OCI-LY7 (cell line): ENCODE results near the gene BICD1. TPM values are rescaled to one million over a fixed set of nuclear protein-coding genes. Genes with fewer than 3 reads are reported as not detected.
"Not testable (repeated sequence)": the region's sequence is repeated elsewhere in the genome, so short reads cannot be mapped to it uniquely, and the experiment has no call there.

Source experiments
- BruUV-seq: library from RNA; stranded (reverse); fragments of 400-500 nt; replicated peaks from 2 replicates; lab custom pipeline; 2021; lab: Mats Ljungman, UMichigan
- CTCF ChIA-PET: fragments of 300-600 bp; sonication (Branson Sonifier 250); formaldehyde crosslinking; loops from one replicate; lab custom pipeline; 2022; ENCODE audit warnings: antibody characterized with exemption; ENCODE audit not compliant: unreplicated experiment; lab: Charles Lee
- POLR2A ChIA-PET: fragments of 300-600 bp; sonication (Branson Sonifier 250); formaldehyde crosslinking; loops from one replicate; lab custom pipeline; 2022; ENCODE audit warnings: antibody characterized with exemption; lab: Charles Lee
- DNase-seq: peaks from one replicate; pipeline ENCODE4 v3.0.0-alpha.2; 2015; ENCODE audit warnings: low spot score
- H2AFZ ChIP-seq: fragments of 200-600 bp; sonication (generic), shearing (Covaris generic); 2 replicates; pipeline ENCODE4 v1.6.1; 2014; ENCODE audit warnings: mild to moderate bottlenecking, antibody characterized with exemption, low read length, moderate library complexity
- H3K27ac ChIP-seq: fragments of 200-600 bp; sonication (generic); 2 replicates; pipeline ENCODE4 v1.5.1; 2014; ENCODE audit warnings: mixed run types, low read depth, mild to moderate bottlenecking, moderate library complexity, low read length, inconsistent platforms; ENCODE audit not compliant: poor library complexity, severe bottlenecking
- H3K36me3 ChIP-seq: fragments of 200-600 bp; sonication (generic); 2 replicates; pipeline ENCODE4 v1.6.1; 2014; ENCODE audit warnings: mild to moderate bottlenecking, antibody characterized with exemption, low read length, moderate library complexity, mixed read lengths; ENCODE audit not compliant: insufficient read depth
- H3K4me1 ChIP-seq: fragments of 200-600 bp; sonication (generic); 2 replicates; pipeline ENCODE4 v1.5.1; 2014; ENCODE audit warnings: mild to moderate bottlenecking, low read length; ENCODE audit not compliant: insufficient read depth, poor library complexity, severe bottlenecking
- H3K4me2 ChIP-seq: fragments of 200-600 bp; sonication (generic); 2 replicates; pipeline ENCODE4 v1.6.1; 2014; ENCODE audit warnings: mild to moderate bottlenecking, low read length
- H3K4me3 ChIP-seq: fragments of 200-600 bp; sonication (generic); 2 replicates; pipeline ENCODE4 v1.5.1; 2014; ENCODE audit warnings: mild to moderate bottlenecking, low read depth, low read length; ENCODE audit not compliant: poor library complexity, severe bottlenecking
- H3K79me2 ChIP-seq: fragments of 200-600 bp; sonication (generic); 2 replicates; pipeline ENCODE4 v1.6.1; 2016; ENCODE audit warnings: low read depth, mild to moderate bottlenecking, low read length, moderate library complexity, mixed read lengths; ENCODE audit not compliant: insufficient read depth
- H3K9me2 ChIP-seq: fragments of 200-600 bp; sonication (generic); 2 replicates; pipeline ENCODE4 v1.6.1; 2016; ENCODE audit warnings: mild to moderate bottlenecking, low read length, mixed read lengths; ENCODE audit not compliant: insufficient read depth
- H3K9me3 ChIP-seq: fragments of 200-600 bp; sonication (generic); 2 replicates; pipeline ENCODE4 v1.6.1; 2014; ENCODE audit warnings: mild to moderate bottlenecking, mixed run types, low read length, mixed read lengths
- H4K20me1 ChIP-seq: fragments of 200-600 bp; sonication (generic); 2 replicates; pipeline ENCODE4 v1.6.1; 2014; ENCODE audit warnings: mild to moderate bottlenecking, antibody characterized with exemption, low read length, moderate library complexity, mixed read lengths; ENCODE audit not compliant: insufficient read depth
- CTCF ChIP-seq: fragments of 200-600 bp; sonication (generic); conservative IDR thresholded peaks from 2 replicates; pipeline ENCODE4 v1.5.1; 2014; ENCODE audit warnings: mild to moderate bottlenecking, antibody characterized with exemption, low read length, moderate library complexity, mixed read lengths
- EZH2phosphoT487 ChIP-seq: fragments of 200-600 bp; sonication (generic); IDR thresholded peaks from 2 replicates; pipeline ENCODE4 v1.6.1; 2018; ENCODE audit warnings: low read depth, borderline replicate concordance, mild to moderate bottlenecking, mixed run types, antibody characterized with exemption, low read length, moderate library complexity, mixed read lengths
- intact Hi-C: fragments of 100-400 bp; cut with micrococcal nuclease; formaldehyde crosslinking; loops from one replicate; pipeline ENCODE4 v1.10.0; 2022; ENCODE audit not compliant: unreplicated experiment
- total RNA-seq, 2 experiments: library from RNA; depleted of rRNA in 1 of 2; stranded (reverse); fragments of >200 nt in 1 of 2; shearing (Covaris generic) in 1 of 2; gene quantifications; 2 replicates each; pipeline ENCODE4 v1.2.3, GENCODE V29; 2014 to 2022

BICD1 gene
- total RNA-seq, 2 experiments from 2014 or later: 42.9 to 88.2 TPM

- no peak for DNase-seq
- POLR2A ChIA-PET: interaction anchor here (0.7 to 0.8 kb wide), 2 partner anchors 9 to 30 kb away, joined by 3 read pairs; no protein-coding TSS in a partner anchor
These were observed 120.1 kb downstream of the BICD1 start for GRCh38 chr12:32226768-32227167.

GRCh38 chr12:32229971-32230612, 123.4 kb downstream of the BICD1 start:
- peaks cover 39% of the 10 kb centered on the region for H3K4me1 ChIP-seq
- no peak for DNase-seq
- peak overlapping the region; percentile 47 for H3K4me2 ChIP-seq
- H3K4me3 ChIP-seq: no peak overlapping the region
- H3K79me2 ChIP-seq: peaks cover 14% of the 10 kb centered on the region; the same call in 1 of the 2 replicates
- H4K20me1 ChIP-seq: no peaks in the 10 kb centered on the region
- no peak overlapping the region for H2AFZ ChIP-seq
- no peaks in the 10 kb centered on the region for H3K9me2 ChIP-seq
- no peak for TF ChIP-seq EZH2phosphoT487
- intact Hi-C loops: no loop called here
- BruUV-seq: no TSS peak
- peaks cover 22% of the 10 kb centered on the region for H3K36me3 ChIP-seq
- ChIA-PET CTCF (no interaction called here), POLR2A (no interaction called here)
- H3K27ac ChIP-seq: peak overlapping the region; percentile 55
- H3K9me3 ChIP-seq: no peaks in the 10 kb centered on the region

More at GRCh38 chr12:32226768-32227167, 120.1 kb downstream of the BICD1 start:
- Histone ChIP-seq H3K4me2 (no peak overlapping the region), H3K4me1 (peaks cover 23% of the 10 kb centered on the region), H3K27ac (no peak overlapping the region), H2AFZ (no peak overlapping the region), H3K4me3 (no peak overlapping the region), H3K79me2 (peaks cover 3% of the 10 kb centered on the region; the same call in 1 of the 2 replicates), H3K36me3 (peaks cover 53% of the 10 kb centered on the region), H3K9me3 (no peaks in the 10 kb centered on the region), H4K20me1 (no peaks in the 10 kb centered on the region), H3K9me2 (no peaks in the 10 kb centered on the region)
- CTCF ChIA-PET: no interaction called here
- TF ChIP-seq EZH2phosphoT487 (no peak), CTCF (no peak)
- BruUV-seq: no TSS peak
- intact Hi-C loops: no loop called here

GRCh38 chr12:32230613-32230993, 124.0 kb downstream of the BICD1 start:
- peak overlapping the region; percentile 55 for H3K27ac ChIP-seq
- peaks cover 43% of the 10 kb centered on the region for H3K4me1 ChIP-seq
- ChIA-PET CTCF (no interaction called here), POLR2A (no interaction called here)
- H3K9me2 ChIP-seq: no peaks in the 10 kb centered on the region
- H3K4me3 ChIP-seq: peak overlapping the region; percentile 9
- peaks cover 19% of the 10 kb centered on the region for H3K36me3 ChIP-seq
- TF ChIP-seq EZH2phosphoT487 (no peak), CTCF (no peak)
- intact Hi-C loops: no loop called here
- peak overlapping the region; percentile 47 for H3K4me2 ChIP-seq
- no peaks in the 10 kb centered on the region for H4K20me1 ChIP-seq
- no peak overlapping the region for H2AFZ ChIP-seq
- H3K9me3 ChIP-seq: no peaks in the 10 kb centered on the region
- BruUV-seq: no TSS peak
- peak; percentile 84 for DNase-seq
- peaks cover 14% of the 10 kb centered on the region; the same call in 1 of the 2 replicates for H3K79me2 ChIP-seq

- Histone ChIP-seq H3K79me2 (peaks cover 14% of the 10 kb centered on the region; the same call in 1 of the 2 replicates), H3K27ac (peak overlapping the region; percentile 55), H3K4me2 (0 out of 2 replicates have a peak overlapping the region, but pooled peaks have one; percentile 47), H3K4me1 (peaks cover 43% of the 10 kb centered on the region), H3K36me3 (peaks cover 22% of the 10 kb centered on the region)
- H4K20me1 ChIP-seq, CTCF ChIA-PET, intact Hi-C loops, H2AFZ ChIP-seq, BruUV-seq, DNase-seq, H3K9me3 ChIP-seq, H3K9me2 ChIP-seq, H3K4me3 ChIP-seq: not testable (repeated sequence)
- POLR2A ChIA-PET: interaction anchor here (0.6 kb wide), 1 partner anchor 56 kb away, joined by 3 read pairs; no protein-coding TSS in a partner anchor
These were observed 124.7 kb downstream of the BICD1 start for GRCh38 chr12:32231361-32231760.
